ENCODE measurements around the gene SERPINB1. TPM values are rescaled to one million over a fixed set of nuclear protein-coding genes. Genes with fewer than 3 reads are reported as not detected.
"Not testable (repeated sequence)": the region's sequence is repeated elsewhere in the genome, so short reads cannot be mapped to it uniquely, and the experiment has no call there.

The SERPINB1 gene
- total RNA-seq, 2 experiments from 2014 or later = 58.3 to 58.4 TPM

DNA sequence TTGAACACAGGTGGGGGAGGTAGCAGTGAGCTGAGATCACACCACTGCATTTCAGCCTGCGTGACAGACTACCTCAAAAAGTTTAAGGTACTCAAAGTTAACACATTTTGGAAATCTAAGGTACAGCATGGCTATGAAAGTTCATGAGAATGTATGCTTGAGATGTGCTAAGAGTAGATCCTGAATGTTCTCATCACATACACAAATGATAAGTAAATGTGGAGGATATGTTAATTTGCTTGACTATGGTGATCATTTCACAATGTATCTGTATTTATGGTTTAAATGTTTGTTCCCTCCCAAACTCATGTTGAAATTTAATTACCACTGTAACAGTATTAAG is 20.1 kb upstream of the SERPINB1 start:
- H3K4me3 Mint-ChIP-seq = peak overlapping the region; percentile 62
- H3K27me3 Mint-ChIP-seq = no peaks in the 10 kb centered on the region
- CTCF ChIA-PET = interaction anchor here (1.4 to 2.2 kb wide), 3 partner anchors 16 to 73 kb away, joined by 3 to 8 read pairs (median 6); no protein-coding TSS in a partner anchor
- DNase-seq (peak in 1 of 14 experiments; percentile 33), ATAC-seq (ENCODE audit: poor library complexity) (peak; percentile 12)
- H3K9me3 Mint-ChIP-seq = no peaks in the 10 kb centered on the region
- H3K36me3 ChIP-seq (ENCODE audit: insufficient read depth, low read length) = no peaks in the 10 kb centered on the region
- peaks cover 85% of the 10 kb centered on the region for H3K4me1 Mint-ChIP-seq (ENCODE audit: low read depth)
- H3K9me3 ChIP-seq (ENCODE audit: control insufficient read depth in 1 of 2, insufficient read depth in 1 of 2, low read length in 2 of 2) = no peaks in the 10 kb centered on the region
- peak overlapping the region; percentile 95 for H3K27ac Mint-ChIP-seq
- peak overlapping the region; percentile 53 to 70 for H3K27ac ChIP-seq (ENCODE audit: low read depth in 1 of 2, low read length in 2 of 2)
- H3K27me3 ChIP-seq (ENCODE audit: control insufficient read depth in 1 of 2, insufficient read depth in 2 of 2, low read length in 2 of 2) = no peaks in the 10 kb centered on the region
- peaks cover 73% of the 10 kb centered on the region for H3K4me1 ChIP-seq (ENCODE audit: insufficient read depth, low read length)
- no peak overlapping the region for H3K4me3 ChIP-seq (ENCODE audit: low read length)
- intact Hi-C loops (cut with DNase I, micrococcal nuclease) = no loop called here
- POLR2A ChIA-PET = interaction anchor here (0.6 to 2.0 kb wide), 9 partner anchors 8 to 165 kb away, joined by 3 to 11 read pairs (median 6); partner anchors contain the start of gene SERPINB1
- H3K36me3 Mint-ChIP-seq (ENCODE audit: low read depth) = no peaks in the 10 kb centered on the region
- TF ChIP-seq, protein P1, sequence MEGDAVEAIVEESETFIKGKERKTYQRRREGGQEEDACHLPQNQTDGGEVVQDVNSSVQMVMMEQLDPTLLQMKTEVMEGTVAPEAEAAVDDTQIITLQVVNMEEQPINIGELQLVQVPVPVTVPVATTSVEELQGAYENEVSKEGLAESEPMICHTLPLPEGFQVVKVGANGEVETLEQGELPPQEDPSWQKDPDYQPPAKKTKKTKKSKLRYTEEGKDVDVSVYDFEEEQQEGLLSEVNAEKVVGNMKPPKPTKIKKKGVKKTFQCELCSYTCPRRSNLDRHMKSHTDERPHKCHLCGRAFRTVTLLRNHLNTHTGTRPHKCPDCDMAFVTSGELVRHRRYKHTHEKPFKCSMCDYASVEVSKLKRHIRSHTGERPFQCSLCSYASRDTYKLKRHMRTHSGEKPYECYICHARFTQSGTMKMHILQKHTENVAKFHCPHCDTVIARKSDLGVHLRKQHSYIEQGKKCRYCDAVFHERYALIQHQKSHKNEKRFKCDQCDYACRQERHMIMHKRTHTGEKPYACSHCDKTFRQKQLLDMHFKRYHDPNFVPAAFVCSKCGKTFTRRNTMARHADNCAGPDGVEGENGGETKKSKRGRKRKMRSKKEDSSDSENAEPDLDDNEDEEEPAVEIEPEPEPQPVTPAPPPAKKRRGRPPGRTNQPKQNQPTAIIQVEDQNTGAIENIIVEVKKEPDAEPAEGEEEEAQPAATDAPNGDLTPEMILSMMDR (IDR thresholded peaks at IDR 0.05) = no peak

DNA sequence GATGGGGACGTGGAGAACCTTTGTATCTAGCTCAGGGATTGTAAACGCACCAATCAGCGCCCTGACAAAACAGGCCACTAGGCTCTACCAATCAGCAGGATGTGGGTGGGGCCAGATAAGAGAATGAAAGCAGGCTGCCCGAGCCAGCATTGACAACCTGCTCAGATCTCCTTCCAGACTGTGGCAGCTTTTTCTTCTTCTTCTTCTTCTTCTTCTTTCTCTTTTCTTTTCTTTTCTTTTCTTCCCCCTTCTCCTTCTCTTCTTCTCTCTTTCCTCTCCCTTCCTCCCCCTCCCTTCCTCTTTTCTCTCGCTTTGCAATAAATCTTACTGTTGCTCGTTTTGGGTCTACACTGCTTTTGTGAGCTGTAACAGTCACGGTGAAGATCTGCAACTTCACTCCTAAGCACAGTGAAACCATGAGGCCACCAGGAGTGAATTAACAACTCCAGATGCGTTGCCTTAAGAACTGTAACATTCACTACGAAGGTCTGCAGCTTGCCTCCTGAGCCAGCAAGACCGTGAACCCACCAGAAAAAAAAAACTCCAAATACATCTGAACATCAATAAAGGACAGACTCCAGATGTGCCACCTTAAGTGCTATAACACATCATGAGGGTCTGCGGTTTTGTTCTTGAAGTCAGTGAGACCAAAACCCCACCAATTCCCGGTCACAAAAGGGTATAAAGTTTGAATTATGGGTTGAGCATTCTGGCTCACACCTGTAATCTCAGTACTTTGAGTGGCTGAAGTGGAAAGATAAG is 19.6 kb upstream of the SERPINB1 start:
- peaks cover 83% of the 10 kb centered on the region for H3K4me1 Mint-ChIP-seq (ENCODE audit: low read depth)
- Histone ChIP-seq H3K9me3 (ENCODE audit: control insufficient read depth in 1 of 2, insufficient read depth in 1 of 2, low read length in 2 of 2) (no peaks in the 10 kb centered on the region), H3K36me3 (ENCODE audit: insufficient read depth, low read length) (no peaks in the 10 kb centered on the region), H3K4me1 (ENCODE audit: insufficient read depth, low read length) (peaks cover 73% of the 10 kb centered on the region), H3K27ac (ENCODE audit: low read depth in 1 of 2, low read length in 2 of 2) (peak overlapping the region; percentile 53 to 70), H3K27me3 (ENCODE audit: control insufficient read depth in 1 of 2, insufficient read depth in 2 of 2, low read length in 2 of 2) (no peaks in the 10 kb centered on the region), H3K4me3 (ENCODE audit: low read length) (no peak overlapping the region)
- peak overlapping the region; percentile 95 for H3K27ac Mint-ChIP-seq
- ATAC-seq (ENCODE audit: poor library complexity) = peak; percentile 5
- peak in 3 of 14 experiments; percentile 39 to 59 (median 57) for DNase-seq
- no peaks in the 10 kb centered on the region for H3K27me3 Mint-ChIP-seq
- intact Hi-C loops (cut with DNase I, micrococcal nuclease) = no loop called here
- H3K9me3 Mint-ChIP-seq = no peaks in the 10 kb centered on the region
- peak overlapping the region; percentile 62 for H3K4me3 Mint-ChIP-seq
- ChIA-PET POLR2A (interaction anchor here (0.6 to 2.0 kb wide), 11 partner anchors 8 to 165 kb away, joined by 3 to 11 read pairs (median 5); partner anchors contain the start of gene SERPINB1), CTCF (interaction anchor here (1.4 to 2.2 kb wide), 3 partner anchors 15 to 74 kb away, joined by 3 to 8 read pairs (median 6); no protein-coding TSS in a partner anchor)
- no peaks in the 10 kb centered on the region for H3K36me3 Mint-ChIP-seq (ENCODE audit: low read depth)
- TF ChIP-seq, protein P1 (IDR thresholded peaks at IDR 0.05) = no peak

DNA sequence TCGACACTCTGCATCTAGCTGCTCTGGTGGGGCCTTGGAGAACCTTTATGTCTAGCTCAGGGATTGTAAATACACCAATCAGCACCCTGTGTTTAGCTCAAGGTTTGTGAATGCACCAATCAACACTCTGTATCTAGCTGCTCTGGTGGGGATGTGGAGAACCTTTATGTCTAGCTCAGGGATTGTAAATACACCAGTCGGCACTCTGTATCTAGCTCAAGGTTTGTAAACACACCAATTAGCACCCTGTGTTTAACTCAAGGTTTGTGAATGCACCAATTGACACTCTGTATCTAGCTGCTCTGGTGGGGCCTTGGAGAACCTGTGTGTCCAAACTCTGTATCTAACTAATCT is 19.0 kb upstream of the SERPINB1 start:
- H3K4me1 ChIP-seq (ENCODE audit: insufficient read depth, low read length) = peaks cover 78% of the 10 kb centered on the region
- ChIA-PET POLR2A (interaction anchor here (0.6 to 2.0 kb wide), 7 partner anchors 9 to 130 kb away, joined by 3 to 11 read pairs (median 6); no protein-coding TSS in a partner anchor), CTCF (interaction anchor here (1.4 to 2.2 kb wide), 3 partner anchors 15 to 74 kb away, joined by 3 to 8 read pairs (median 6); no protein-coding TSS in a partner anchor)
- H3K4me3 Mint-ChIP-seq = peak overlapping the region; percentile 62
- DNase-seq; intact Hi-C loops (cut with DNase I, micrococcal nuclease); H3K9me3 Mint-ChIP-seq; H3K36me3 ChIP-seq (ENCODE audit: insufficient read depth, low read length); H3K36me3 Mint-ChIP-seq (ENCODE audit: low read depth); H3K27me3 ChIP-seq (ENCODE audit: control insufficient read depth in 1 of 2, insufficient read depth in 2 of 2, low read length in 2 of 2); H3K9me3 ChIP-seq (ENCODE audit: control insufficient read depth in 1 of 2, insufficient read depth in 1 of 2, low read length in 2 of 2); H3K4me3 ChIP-seq (ENCODE audit: low read length); ATAC-seq (ENCODE audit: poor library complexity); H3K27me3 Mint-ChIP-seq; H3K27ac ChIP-seq (ENCODE audit: low read depth in 1 of 2, low read length in 2 of 2): not testable (repeated sequence)
- H3K4me1 Mint-ChIP-seq (ENCODE audit: low read depth) = peaks cover 83% of the 10 kb centered on the region
- H3K27ac Mint-ChIP-seq = peak overlapping the region; percentile 95

DNA sequence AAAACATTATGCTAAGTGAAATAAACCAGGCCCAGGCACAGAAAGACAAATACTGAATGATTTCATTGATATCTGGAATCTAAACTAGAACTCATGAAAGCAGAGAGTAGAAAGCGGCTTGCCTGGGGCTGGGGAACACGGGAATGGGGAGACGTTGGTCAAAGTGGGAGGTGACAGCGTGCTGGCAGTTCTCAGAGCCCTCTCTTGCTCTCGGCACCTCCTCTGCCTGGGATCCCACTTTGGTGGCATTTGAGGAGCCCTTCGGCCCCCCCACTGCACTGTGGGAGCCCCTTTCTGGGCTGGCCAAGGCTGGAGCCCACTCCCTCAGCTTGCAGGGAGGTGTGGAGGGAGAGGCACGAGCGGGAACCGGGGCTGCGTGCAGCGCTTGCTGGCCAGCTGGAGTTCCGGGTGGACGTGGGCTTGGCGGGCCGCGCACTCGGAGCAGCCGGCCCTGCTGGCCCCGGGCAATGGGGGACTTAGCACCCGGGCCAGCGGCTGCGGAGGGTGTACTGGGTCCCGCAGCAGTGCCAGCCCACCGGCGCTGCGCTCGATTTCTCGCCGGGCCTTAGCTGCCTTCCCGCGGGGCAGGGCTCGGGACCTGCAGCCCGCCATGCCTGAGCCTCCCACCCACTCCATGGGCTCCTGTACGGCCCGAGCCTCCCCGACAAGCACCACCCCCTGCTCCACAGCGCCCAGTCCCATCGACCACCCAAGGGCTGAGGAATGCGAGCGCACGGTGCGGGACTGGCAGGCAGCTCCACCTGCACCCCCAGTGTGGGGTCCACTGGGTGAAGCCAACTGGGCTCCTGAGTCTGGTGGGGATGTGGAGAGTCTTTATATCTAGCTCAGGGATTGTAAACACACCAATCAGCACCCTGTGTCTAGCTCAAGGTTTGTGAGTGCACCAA is 18.4 kb upstream of the SERPINB1 start:
- peak overlapping the region; percentile 95 for H3K27ac Mint-ChIP-seq
- ChIA-PET CTCF (interaction anchor here (1.4 kb wide), 1 partner anchor 75 kb away, joined by 3 read pairs; no protein-coding TSS in a partner anchor), POLR2A (interaction anchor here (1.4 to 2.0 kb wide), 4 partner anchors 10 to 130 kb away, joined by 6 to 11 read pairs (median 8); no protein-coding TSS in a partner anchor)
- H3K4me1 Mint-ChIP-seq (ENCODE audit: low read depth) = peaks cover 86% of the 10 kb centered on the region
- DNase-seq; H3K36me3 Mint-ChIP-seq (ENCODE audit: low read depth); ATAC-seq (ENCODE audit: poor library complexity); H3K27me3 Mint-ChIP-seq; H3K9me3 ChIP-seq (ENCODE audit: control insufficient read depth in 1 of 2, insufficient read depth in 1 of 2, low read length in 2 of 2); H3K4me3 ChIP-seq (ENCODE audit: low read length); H3K36me3 ChIP-seq (ENCODE audit: insufficient read depth, low read length); H3K27me3 ChIP-seq (ENCODE audit: control insufficient read depth in 1 of 2, insufficient read depth in 2 of 2, low read length in 2 of 2); H3K9me3 Mint-ChIP-seq: not testable (repeated sequence)
- intact Hi-C loops (cut with DNase I, micrococcal nuclease) = loop anchor here in 1 of 2 experiments (1.0 to 5.0 kb wide), 4 partner anchors 9 to 43 kb away; partner anchors contain the start of gene SERPINB9
- H3K27ac ChIP-seq (ENCODE audit: low read depth in 1 of 2, low read length in 2 of 2) = peak overlapping the region; percentile 91 to 94
- H3K4me3 Mint-ChIP-seq = peak overlapping the region; percentile 38
- H3K4me1 ChIP-seq (ENCODE audit: insufficient read depth, low read length) = peaks cover 84% of the 10 kb centered on the region
